ENCODE results near the gene IER5L.
A peak's percentile ranks its signal among the peaks of the same experiment; 100 is the strongest.
"Not testable (repeated sequence)": the region's sequence is repeated elsewhere in the genome, so short reads cannot be mapped to it uniquely, and the experiment has no call there.

The IER5L gene

DNA sequence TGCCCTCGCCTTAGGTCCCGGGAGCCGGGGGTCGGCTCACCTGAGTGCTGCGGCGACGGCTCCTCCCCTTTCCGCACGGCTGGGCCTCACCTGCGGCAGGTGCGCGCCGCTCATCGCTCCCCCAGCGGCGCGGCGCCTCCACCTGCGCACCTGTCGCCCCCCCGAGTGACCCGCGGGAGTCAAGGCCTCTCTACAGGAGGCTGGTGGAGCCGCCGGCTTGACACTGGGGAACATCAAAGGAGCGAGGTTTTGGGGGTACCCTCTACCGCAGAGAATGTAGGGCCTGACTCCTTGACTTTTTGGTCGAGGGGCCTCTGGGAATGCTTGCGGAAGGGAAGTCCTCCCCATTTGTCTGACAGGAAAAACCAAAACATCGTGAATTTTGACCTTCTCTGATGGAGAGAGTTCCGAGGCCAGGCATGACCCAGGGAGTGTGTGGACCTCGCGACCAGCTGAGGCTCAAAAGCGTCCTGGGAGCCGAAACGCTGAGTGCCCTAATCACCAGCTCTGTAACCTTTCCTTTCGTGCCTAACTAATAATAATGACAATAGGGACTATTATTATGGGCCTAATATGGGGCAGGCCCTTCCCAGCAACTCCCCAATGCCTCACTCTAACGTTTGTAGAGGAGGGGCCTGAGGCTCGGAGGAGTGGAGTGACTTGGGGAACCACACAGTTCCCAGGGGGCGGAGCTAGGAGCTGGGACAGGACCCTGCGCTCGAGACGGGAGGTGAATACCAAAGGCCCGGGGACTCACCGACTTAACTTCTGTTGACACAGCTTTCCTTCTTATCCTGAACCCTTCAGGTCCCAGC is 714 bp upstream of the IER5L start:
- no peak for DNase-seq

DNA sequence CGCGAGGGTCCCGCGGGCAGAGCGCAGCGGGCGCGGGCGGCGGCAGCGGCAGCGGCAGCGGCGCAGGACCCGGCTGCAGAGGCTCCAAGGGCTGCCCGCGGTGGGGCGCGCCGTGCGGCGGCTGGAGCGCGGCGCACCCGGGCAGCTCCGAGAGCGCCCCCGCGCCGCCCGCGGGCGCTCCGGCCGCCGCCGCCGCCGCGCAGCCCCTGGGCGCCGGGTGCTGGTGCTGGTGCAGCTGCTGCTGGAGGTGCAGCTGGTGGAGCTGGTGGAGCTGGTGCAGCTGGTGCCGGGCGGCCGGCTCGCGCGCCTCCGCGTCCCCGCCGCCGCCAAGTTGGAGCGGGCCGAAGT is 644 bp downstream of the IER5L start:
- DNase-seq, result no peak

DNA sequence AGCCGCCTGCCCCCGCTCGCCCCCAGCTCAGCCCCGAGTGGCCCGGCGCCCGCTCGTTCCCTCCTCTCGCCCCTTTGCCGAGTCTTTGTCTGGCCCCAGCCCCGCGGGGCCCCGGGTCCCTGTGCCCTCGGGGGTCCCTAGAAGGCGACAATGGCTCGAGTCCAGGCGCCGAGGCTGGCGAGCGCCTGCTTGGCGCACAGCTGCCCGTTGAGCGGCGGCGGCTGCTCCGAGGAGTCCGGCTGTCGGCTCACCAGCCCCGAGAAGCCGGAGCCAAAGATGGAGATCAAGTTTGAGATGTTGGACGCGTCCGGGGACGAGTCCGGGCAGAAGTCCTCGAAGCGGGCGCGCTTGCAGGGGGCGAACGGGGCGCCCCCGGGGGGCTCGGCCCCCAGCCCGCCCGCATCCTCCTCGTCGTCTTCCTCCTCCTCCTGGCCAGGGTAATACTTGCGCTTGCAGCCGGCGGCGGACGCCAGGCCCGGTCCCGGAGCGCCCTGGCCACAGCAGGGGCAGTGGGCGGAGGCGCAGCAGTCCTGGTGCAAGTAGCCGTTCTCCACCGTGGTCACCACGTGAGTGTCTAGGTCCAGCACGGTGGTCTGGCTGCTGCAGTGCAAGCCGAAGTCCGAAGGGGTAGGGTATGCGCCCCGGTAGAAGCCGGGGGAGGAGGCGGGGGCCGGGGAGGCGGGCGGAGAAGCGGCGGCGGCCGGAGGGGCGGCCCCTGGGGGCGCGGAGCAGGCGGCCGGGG is 1.2 kb downstream of the IER5L start:
- DNase-seq, result no peak

DNA sequence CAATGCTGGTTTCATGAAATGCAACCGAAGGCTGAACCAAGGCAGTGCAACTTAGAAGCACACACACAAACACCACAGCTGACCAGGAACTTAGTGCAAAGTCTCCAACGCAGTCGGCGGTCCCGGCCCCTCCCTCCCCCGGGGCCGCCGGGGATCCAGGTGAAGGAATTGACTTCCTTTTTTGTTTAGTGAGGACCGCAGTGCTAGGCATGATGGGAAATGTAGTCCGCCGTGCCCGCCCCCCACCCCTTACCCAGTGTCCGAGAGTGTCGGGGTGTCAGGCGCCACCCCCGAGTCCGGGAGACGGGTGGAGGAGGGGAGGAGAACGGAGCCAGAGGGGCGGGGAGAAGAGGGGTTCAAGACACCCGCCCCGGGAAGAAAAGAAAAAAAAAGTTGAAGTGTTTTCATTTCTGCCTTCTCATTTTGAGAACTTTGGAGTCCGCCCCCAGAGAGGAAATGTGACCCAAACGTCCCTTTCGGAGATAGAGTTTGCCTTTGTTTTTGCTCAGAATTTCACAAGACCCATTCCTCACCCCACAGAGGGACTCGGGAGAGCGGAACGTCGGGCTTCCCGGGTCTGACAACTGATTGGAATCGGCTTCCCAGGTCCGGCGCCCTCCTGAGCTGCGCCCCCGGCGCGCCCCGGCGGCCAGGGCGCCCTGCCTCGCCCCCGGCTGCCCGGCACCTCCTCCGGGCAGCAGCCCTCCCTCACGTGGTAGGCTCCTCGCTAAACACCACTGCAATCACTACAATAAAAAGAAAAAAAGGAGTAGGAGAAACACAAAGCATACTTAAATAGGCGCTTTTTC is 2.0 kb downstream of the IER5L start:
- no peak for DNase-seq

DNA sequence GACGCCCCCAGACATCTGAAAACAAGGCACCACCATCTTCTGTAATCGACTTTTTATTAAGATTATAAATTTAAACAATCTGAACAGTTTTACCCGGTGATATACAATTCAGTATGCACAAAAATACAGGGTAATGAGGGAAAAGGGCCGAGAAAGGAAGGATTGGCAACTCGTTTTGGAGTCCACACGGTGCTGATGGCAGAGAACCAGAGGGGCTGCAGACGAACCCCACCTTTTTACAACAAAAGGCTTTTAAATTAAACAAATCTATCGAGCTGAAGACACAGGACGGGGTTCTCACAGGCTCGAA is 2.6 kb downstream of the IER5L start:
- no peak for DNase-seq

DNA sequence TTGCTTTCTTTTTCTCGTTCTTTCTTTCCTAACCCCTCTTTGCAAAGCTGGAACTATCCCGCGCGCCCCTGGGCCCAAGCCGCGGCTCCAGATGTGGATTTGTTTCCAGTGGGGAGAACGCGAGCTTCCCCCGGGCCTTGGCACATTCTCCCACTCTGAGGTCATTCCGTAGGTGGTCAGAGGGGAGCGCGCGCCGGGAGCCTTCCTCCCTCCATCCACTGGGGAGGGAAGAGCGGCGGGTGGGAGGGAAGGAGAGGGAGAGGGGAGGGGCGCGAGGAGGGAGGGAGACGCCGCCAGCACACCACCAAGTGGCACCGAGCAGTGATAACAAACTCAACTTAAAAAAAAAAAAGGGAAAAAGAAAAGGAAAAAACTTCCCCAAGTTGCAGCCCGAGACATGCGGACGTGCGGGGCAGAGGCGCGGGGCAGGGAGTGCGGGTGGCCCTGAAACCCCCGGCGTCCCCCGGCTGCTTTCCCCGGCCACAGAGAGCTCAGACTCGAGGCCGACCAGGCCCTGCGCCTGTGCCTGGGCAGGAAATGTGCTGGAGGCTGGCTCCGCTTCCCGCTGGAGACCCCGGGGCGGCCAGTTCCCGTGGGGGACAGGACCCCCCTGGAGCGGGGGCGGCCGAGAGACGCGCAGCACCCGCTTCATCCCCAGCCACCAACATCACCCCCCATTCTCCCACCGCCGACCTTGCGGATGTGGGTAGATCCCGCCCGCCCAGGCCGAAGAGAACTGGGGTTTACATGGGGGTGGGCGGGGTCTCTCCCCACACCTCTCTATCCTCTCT is 3.1 kb downstream of the IER5L start:
- DNase-seq, result no peak

DNA sequence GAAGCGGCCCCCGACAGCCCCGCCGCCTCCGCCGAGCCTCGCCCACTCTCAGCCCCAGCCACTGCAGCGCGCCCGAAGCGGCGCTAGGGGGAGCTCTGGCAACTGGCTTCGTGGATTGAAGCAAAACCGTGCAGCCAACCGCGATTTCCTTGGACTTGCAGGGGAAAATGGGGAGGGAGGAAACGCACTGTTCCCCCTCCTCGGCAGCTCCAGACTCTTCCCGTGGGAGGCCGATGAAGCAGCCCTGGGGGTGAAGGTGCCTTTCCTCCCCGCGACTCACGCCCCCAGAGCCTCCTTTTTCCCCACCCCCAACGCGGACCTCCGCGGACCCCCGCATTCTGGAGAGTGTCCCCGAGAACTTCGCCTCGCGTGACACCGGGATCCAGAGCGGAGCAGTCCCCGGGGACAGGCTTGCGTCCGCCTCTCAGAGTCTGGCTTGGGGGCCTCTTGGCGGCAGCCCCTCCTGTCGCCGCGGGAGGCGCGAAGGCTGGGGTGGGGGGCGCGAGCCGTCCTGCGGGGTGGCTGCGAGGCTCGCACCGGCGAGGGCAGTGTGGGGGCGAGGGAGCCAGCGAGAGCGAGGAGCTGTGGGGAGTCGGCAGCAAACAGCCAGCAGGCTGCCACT is 3.8 kb downstream of the IER5L start:
- peak; percentile 51 for DNase-seq

DNA sequence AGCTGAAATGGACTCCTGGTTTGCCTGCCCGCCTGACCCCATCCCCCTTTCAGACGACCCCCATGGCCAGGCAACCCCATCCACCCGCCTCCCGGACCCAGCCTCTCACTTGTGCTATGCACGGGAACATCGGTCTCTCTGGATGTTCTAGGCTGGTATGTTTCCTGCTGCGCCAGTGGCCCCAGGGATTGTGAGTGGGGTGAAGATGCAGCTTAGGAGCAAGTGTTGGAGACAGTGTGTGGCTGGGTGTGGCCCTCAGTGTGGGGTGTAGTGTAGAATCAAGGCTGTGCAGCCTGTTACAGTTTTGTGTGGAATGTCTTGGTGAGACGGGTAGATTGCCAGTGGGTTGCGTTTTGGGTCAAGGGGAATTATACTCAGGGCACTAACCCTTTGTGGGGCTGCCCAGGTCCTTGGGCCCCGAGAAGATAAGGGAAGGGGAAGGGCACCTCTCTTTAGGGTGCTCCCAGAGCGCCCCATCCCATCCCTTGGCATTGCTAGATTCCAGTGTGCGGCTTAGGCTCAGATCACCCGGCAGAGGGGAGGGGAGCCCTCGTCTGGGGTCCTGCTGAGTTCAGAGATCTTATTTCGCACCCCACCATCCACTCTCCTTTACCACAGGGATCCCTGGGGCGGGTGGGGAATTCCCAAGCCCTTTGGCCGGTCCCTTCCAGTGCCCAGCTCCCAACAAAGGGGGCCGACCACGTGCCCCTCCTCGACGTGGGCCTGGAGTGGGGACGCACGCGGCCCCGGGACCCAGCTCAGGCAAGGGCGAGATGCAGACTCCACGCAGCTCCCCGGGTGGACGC is 4.6 kb downstream of the IER5L start:
- DNase-seq, result no peak

DNA sequence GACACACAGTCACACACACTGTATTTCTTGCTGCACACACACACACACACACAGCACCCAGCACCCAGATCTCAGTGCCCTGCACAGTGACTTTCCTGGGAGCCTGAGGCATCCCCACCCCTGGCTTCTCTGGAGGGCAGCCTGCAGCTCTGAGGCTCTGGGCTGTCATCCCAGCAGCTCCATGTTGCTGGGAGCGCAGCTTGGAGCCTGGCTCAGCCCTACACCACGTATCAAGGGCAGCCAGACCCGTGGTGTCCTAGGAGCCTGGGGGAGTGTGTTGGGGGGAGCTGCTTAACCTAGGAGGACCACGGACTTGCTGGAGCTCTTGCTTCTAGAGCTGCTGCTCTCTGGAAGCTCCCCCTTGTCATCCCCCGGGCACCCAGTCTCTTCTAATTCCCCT is 5.2 kb downstream of the IER5L start:
- no peak for DNase-seq

DNA sequence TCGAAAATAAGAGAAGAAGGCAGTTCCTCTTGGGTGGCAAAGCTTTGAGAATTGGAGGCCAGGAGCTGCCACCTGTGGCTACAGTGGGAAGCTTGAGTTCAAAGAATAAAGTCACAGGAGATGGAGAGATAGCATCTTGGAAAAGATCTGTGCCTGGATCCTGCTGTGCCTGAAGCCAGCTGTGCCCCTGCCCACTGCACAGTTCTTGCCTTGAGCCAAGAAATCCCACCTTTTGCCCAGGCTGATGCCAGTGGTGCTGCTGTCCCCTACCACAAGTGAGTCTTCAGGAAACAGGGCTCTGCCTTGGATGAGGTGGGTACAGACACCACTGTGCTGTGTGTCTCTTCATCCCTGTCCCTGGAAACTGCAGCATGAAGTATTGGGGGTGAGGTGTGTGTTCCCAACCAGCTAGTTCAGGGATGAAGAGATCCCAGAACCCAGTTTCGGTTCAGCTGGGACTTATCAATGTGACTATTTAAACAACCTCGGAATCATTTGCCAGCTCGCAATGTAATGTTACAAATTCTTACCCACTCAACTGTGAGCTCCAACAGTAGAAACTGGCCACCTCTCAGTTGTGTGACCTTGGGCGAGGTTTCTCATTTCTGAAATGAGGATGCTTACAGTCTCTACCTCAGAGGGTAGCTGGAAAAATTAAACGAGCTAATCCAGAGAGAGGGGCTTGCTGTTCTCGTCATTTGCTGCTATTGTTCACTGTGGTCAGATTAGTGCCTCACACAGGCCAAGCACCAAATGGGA is 5.9 kb downstream of the IER5L start:
- DNase-seq, result no peak

DNA sequence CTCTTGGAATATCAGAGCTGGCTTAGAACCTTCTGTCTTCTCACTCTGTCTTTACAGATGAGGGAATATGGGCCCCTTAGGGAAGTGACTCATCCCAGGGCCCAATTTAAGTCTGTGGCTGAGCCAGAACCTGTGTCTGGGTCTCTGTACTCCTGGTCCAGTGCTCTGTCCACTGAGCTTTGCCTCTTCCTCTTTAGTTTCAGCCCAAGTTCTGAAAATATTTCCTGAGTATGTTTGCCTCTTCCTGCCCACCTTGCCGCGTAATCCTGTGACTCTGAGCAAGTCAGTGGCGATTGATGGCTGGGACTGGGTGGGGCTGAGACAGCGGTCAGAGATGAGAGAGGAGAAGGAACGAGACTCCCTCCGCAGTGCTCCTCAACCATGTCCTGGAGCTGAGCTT is 7.8 kb downstream of the IER5L start:
- no peak for DNase-seq

DNA sequence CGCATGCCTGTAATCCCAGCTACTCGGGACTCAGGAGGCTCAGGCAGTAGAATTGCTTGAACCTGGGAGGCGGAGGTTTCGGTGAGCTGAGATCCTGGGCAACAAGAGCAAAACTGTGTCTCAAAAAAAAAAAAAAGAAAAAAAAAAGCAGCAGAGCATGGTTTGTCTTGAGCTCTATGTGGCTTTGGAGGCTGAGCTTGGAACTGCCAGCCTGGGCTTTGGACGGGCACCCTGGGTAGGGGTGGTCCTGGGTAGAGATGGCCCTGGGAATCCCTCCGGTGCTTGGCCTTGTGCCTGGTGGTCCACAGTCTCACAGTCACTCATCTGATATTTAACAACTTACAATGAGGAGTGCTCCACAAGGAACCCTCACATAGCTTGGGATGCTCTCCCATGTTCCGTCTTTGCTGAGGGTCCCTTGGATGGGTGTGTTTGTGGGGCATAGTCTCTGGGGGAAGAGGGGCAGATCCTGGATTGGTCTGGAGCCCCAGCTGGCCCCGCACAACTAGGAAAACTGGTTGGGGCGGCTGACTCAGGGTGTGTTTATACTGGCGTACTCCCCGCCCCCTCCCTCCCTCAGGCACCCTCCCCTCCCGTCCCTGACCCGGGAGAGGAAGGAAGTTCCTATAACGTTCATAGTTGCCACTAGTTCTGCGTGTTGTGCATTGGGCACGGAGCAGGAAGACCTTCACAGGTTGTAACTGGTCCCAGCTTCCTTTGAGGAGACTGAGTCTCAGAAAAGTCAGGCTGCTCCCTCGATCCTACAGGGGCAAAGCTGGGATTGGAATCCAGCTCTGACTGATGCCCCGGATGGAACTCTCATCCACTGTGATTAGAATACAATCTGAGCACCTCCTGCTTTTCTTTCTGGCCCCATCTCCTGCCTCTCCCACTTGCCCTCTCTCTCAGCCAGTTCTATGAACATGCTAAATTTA is 11.2 kb downstream of the IER5L start:
- DNase-seq, result no peak

DNA sequence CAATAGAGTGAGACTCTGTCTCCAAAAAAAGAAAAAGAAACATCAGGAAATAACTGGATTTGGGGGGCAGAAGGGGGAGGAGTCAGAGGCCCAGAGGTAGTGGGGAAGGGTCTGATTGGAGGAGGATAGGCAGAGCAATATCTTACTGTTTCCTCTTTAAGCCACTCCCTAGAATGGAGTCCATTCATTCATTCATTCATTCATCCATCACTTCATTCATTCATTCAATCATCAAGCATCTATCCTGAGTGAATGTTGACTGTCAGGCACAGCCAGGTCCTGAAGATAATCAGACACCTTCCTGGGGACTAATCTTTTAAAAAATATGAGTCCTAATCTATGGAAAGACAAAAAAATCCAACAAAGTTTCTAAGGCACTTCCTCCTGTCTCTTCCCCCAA is 12.9 kb downstream of the IER5L start:
- DNase-seq, result no peak

DNA sequence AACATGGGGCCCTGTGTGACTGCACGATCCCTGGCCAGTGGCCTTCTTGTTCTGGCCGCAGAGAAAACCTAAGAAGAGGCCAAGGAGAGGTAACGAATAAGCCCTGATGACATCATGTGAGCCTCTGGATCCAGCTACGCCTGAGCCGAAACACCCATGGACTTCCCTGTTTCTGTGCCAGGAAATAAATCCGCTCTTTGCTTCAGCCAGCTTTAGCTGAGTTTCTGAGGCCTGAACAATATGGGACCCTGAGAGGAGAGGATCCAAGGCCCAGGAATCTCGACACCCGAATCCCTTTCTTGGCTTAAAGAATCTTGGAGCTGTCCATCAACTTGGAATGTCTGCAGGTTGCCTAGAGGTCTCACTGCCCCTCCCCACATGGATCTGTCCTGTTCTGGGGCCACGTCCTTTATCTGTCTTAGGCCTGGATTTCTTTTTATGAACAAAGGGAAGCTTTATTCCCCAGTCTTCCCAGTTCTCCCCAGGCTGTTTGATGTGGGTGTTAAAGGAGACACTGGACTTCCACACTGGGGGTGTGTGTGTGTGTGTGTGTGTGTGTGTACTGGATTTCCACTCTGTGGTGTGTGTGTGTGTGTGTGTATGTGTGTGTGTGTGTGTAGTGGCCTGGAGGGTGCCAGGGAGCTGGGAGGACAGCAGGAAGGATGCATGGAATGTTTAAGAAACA is 13.7 kb downstream of the IER5L start:
- DNase-seq, result no peak

DNA sequence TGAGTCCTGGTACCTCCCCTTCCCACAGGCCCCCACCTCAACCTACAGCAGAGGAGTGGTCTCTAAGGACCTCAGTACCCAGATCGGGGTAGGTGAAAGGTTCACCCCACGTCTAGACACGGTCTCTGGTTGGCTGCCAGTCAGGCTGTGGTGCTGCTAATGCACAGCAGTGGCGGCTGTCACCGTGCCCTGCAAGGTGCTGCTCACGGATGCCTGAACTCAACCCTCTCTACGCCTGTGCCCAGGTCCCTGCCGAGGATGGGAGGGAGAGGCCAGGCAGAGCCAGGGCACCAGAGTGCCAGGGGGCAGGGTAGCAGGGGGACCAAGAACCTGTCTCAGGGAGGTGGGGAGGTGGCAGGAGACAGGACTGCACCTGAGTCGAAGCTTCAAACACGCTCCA is 14.3 kb downstream of the IER5L start:
- DNase-seq, result no peak

DNA sequence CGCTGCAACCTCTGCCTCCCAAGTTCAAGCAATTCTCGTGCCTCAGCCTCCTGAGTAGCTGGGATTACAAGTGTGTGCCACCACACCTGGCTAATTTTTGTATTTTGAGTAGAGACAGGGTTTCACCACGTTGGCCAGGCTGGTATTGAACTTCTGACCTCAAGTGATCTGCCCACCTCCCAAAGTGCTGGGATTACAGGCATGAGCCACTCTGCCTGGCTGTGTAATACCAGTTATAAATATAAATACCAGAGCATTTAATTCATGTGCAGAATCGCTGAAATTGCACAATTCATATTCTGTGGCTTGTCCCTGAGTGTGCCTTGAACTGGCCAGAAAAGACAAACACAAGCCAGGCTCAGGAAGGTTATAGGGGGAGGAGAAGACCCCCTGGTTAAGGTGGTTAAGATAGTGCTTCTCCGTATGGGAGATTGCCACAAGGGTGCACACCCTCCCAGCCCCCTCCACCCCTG is 14.8 kb downstream of the IER5L start:
- not testable (repeated sequence) for DNase-seq

DNA sequence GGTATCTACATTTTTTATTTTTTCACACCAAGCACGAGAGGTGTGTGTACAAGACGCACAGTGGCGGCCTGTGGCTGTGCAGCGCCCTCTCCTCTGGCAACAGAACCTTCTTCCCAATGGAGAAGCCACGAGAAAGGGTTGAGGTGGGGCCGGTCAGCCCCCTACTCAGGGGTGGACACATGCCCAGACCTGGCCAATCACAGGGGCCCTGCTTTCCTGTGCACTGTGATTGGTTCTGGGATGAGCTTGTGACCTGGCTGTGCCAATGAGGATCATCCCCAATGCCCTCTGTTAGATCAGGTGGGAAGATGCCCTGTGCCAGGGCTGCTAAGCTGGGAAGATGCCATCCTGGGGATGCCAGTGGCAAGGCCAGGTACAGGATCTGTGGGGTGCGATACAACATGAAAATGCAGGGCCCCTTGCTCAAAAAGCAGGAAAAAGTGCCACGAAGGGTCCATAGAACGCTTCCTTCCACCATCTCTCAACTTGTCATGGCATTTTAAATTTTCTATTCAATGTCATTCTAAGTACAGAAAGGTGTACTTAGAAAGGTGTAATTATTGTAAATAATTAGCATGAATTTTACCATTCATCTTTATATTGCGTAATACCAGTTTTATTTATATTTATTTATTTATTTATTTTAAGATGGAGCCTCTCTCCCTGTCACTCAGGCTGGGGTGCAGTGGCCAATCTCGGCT is 15.4 kb downstream of the IER5L start:
- no peak for DNase-seq

DNA sequence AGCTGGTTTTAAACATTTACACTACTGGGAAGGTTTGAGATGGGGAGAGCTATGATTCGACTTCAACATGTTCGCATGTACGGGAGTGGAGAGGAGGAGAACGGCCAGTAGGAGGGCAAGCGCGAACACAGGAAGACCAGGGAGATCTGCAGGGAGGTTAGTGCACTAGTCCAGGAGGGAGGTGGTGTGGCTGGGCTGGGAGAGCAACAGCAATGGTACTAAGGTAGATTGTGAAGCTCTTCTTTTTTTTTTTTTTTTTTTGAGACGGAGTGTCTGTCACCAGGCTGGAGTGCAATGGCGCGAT is 16.6 kb downstream of the IER5L start:
- no peak for DNase-seq

Data from NCI-H1048 (cell line).